ENCODE results near the gene SIGLEC10.

SIGLEC10 gene

DNA sequence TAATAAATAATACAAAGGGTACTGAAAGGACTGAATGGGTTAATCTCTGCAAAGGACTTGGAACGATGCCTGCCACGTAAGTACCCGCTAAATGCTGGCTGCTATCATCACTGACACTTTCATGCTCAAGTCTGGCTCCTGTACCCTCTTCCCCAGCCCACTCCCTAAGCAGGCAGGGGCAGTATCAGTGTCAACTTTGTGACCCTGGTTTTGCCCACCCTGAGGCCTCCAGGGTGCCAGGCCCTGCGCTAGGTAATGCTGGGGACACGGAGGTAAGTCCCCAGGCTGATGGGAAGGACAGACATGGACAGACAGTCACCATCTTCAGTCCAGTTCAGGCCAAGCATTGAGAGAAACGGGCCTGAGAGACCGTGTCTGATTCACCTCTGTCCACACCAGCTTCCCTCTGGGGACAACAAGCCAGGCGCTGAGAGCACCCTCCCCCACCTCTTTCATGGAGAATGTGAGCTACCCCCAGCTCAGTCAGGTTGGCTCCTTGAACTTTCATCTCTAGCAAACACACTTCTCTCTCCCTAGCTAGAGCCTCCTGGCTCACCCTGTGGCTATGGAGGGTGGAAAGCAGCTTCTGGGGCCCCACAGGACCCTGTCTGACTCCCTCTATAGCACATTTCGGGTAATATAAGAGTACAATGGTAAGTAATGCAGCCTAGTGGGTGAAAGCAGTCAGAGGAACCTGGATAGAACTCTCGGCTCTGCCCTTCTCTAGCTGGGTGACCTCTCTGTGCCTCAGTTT, 52.1 kb downstream of the SIGLEC10 start:
- DNase-seq (ENCODE audit: low spot score) = peak; percentile 78

DNA sequence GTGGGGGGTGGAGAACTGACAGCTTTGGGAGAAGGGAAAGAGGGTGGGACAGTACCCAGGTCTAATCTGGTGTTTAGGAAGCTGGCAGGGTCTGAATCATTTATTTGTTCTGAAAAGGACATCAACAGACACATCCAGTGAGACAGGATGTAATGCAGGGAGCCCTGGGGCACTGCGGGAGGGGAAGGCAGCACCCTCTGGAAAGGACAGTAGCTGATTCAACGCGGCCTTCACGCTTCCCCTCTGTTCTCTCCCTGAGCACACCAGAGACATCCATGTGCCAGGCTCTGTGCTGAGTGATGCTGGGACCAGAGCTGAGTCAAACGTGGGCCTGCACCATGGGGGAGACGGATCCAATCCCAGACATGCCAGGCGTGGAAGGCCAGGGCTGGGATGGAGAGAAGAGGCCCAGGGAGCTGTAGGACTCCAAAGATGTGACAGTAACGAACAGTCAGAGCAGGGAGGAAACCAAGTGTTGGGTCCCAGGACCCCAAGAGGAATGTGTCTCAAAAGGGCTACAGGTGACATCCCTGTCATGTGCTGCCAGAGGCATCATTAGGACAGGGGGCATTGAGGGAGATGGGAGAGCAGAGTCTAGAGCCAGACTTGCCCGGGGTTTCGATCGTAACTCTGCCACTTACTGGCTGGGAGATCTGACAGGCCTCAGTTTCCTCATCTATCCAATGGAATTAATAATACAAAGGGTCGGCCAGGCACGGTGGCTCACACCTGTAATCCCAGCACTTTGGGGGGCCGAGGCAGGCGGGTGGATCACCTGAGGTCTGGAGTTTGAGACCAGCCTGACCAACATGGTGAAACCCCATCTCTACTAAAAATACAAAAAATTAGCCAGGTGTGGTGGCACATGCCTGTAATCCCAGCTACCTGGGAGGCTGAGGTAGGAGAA, 53.0 kb downstream of the SIGLEC10 start:
- DNase-seq (ENCODE audit: low spot score) = no peak

DNA sequence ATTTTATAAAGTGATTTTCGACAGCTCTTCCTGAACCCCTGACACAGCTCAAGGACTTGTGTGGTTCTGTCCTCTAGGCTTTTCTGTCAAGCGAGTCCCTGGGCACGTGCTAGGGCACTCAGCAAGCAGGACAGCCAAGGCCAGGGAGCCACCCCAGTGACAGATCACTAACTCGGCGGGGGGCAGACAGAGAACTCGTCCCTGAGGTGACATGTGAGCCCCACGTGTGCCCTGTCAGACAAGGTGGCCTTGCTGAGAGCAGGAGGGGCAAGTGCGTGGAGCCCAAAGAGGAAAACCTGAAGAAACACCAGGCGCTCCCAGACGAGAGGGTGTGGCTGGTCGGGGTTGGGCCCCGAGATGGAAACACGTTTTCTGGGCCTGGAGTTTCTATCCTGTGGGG, 56.2 kb downstream of the SIGLEC10 start:
- no peak for DNase-seq (ENCODE audit: low spot score)

Data from RKO (cell line).